Measurements from ENCODE around the gene MPHOSPH6.

GRCh38 chr16:82183004-82183397 lies 13.0 kb upstream of the MPHOSPH6 start:
- TF ChIP-seq POLR2A (IDR thresholded peaks at IDR 0.05) (no peak), POLR2AphosphoS5 (IDR thresholded peaks at IDR 0.05) (no peak)
- TF ChIP-seq, protein P1, sequence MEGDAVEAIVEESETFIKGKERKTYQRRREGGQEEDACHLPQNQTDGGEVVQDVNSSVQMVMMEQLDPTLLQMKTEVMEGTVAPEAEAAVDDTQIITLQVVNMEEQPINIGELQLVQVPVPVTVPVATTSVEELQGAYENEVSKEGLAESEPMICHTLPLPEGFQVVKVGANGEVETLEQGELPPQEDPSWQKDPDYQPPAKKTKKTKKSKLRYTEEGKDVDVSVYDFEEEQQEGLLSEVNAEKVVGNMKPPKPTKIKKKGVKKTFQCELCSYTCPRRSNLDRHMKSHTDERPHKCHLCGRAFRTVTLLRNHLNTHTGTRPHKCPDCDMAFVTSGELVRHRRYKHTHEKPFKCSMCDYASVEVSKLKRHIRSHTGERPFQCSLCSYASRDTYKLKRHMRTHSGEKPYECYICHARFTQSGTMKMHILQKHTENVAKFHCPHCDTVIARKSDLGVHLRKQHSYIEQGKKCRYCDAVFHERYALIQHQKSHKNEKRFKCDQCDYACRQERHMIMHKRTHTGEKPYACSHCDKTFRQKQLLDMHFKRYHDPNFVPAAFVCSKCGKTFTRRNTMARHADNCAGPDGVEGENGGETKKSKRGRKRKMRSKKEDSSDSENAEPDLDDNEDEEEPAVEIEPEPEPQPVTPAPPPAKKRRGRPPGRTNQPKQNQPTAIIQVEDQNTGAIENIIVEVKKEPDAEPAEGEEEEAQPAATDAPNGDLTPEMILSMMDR (IDR thresholded peaks at IDR 0.05), result no peak
